Osteoblast (primary cell): ENCODE measurements around the gene TLE3. TPM values are rescaled to one million over a fixed set of nuclear protein-coding genes. Genes with fewer than 3 reads are reported as not detected.
"Not testable (repeated sequence)": the region's sequence is repeated elsewhere in the genome, so short reads cannot be mapped to it uniquely, and the experiment has no call there.

Source experiments
- DNase-seq: peaks from one replicate; pipeline ENCODE4 v3.0.0; 2011; ENCODE audit warnings: low spot score, mixed read lengths; ENCODE audit not compliant: insufficient read length; ENCODE audit errors: missing footprints
- H2AFZ ChIP-seq: 2 replicates; pipeline ENCODE4 v1.6.0; 2011; ENCODE audit warnings: mild to moderate bottlenecking, low read length
- H3K27ac ChIP-seq: 2 replicates; pipeline ENCODE4 v1.5.1; 2011; ENCODE audit warnings: mild to moderate bottlenecking, low read depth, low read length, moderate library complexity
- H3K27me3 ChIP-seq: 2 replicates; pipeline ENCODE4 v1.6.0; 2012; ENCODE audit warnings: mild to moderate bottlenecking, control low read depth, inconsistent platforms, low read length, moderate library complexity; ENCODE audit not compliant: insufficient read depth
- H3K36me3 ChIP-seq: 2 replicates; pipeline ENCODE4 v1.5.1; 2011; ENCODE audit warnings: mild to moderate bottlenecking, low read length, control low read depth, moderate library complexity; ENCODE audit not compliant: insufficient read depth
- H3K4me1 ChIP-seq: 2 replicates; pipeline ENCODE4 v1.5.1; 2011; ENCODE audit warnings: mild to moderate bottlenecking, low read length, control low read depth, moderate library complexity; ENCODE audit not compliant: insufficient read depth
- H3K4me2 ChIP-seq: 2 replicates; pipeline ENCODE4 v1.6.0; 2011; ENCODE audit warnings: mild to moderate bottlenecking, low read length; ENCODE audit not compliant: insufficient read depth
- H3K4me3 ChIP-seq: fragments of 200-600 bp; sonication (generic); 3 replicates; pipeline ENCODE4 v1.5.1; 2012; ENCODE audit warnings: mild to moderate bottlenecking, low read length, inconsistent platforms; ENCODE audit not compliant: insufficient read depth
- H3K79me2 ChIP-seq: 2 replicates; pipeline ENCODE4 v1.6.0; 2012; ENCODE audit warnings: mild to moderate bottlenecking, low read length, control low read depth, inconsistent platforms; ENCODE audit not compliant: insufficient read depth
- H3K9me3 ChIP-seq: 2 replicates; pipeline ENCODE4 v1.5.1; 2011; ENCODE audit warnings: low read depth, low read length, control low read depth
- H4K20me1 ChIP-seq: 2 replicates; pipeline ENCODE4 v1.6.0; 2012; ENCODE audit warnings: mild to moderate bottlenecking, low read length, control low read depth; ENCODE audit not compliant: insufficient read depth
- total RNA-seq: library from RNA; depleted of rRNA; stranded (reverse); fragments of >200 nt; gene quantifications from 2 replicates; pipeline ENCODE4 v1.2.3, GENCODE V29; 2012
- TF ChIP-seq, protein P1 (sequence below): IDR thresholded peaks from 2 replicates; pipeline ENCODE4 v1.5.1; 2011; ENCODE audit warnings: mild to moderate bottlenecking, low read depth, low read length, moderate library complexity; ENCODE audit errors: extremely low read depth

Gene TLE3
- total RNA-seq, 1 donor: 29.7 TPM

- H3K27me3 ChIP-seq: peaks cover 11% of the 10 kb centered on the region
- no peaks in the 10 kb centered on the region for H3K79me2 ChIP-seq
- peaks cover 25% of the 10 kb centered on the region for H3K4me1 ChIP-seq
- H3K9me3 ChIP-seq: no peaks in the 10 kb centered on the region
- no peaks in the 10 kb centered on the region for H3K36me3 ChIP-seq
- H3K4me3 ChIP-seq: peak overlapping the region; percentile 46
- peak overlapping the region; percentile 94 for H2AFZ ChIP-seq
- DNase-seq: no peak
- H4K20me1 ChIP-seq: no peaks in the 10 kb centered on the region
- TF ChIP-seq, protein P1, sequence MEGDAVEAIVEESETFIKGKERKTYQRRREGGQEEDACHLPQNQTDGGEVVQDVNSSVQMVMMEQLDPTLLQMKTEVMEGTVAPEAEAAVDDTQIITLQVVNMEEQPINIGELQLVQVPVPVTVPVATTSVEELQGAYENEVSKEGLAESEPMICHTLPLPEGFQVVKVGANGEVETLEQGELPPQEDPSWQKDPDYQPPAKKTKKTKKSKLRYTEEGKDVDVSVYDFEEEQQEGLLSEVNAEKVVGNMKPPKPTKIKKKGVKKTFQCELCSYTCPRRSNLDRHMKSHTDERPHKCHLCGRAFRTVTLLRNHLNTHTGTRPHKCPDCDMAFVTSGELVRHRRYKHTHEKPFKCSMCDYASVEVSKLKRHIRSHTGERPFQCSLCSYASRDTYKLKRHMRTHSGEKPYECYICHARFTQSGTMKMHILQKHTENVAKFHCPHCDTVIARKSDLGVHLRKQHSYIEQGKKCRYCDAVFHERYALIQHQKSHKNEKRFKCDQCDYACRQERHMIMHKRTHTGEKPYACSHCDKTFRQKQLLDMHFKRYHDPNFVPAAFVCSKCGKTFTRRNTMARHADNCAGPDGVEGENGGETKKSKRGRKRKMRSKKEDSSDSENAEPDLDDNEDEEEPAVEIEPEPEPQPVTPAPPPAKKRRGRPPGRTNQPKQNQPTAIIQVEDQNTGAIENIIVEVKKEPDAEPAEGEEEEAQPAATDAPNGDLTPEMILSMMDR: no peak
- no peak overlapping the region for H3K27ac ChIP-seq
- peak overlapping the region; percentile 82 for H3K4me2 ChIP-seq
Observed at GRCh38 chr15:70140543-70141375, 43.0 kb upstream of the TLE3 start.

DNA sequence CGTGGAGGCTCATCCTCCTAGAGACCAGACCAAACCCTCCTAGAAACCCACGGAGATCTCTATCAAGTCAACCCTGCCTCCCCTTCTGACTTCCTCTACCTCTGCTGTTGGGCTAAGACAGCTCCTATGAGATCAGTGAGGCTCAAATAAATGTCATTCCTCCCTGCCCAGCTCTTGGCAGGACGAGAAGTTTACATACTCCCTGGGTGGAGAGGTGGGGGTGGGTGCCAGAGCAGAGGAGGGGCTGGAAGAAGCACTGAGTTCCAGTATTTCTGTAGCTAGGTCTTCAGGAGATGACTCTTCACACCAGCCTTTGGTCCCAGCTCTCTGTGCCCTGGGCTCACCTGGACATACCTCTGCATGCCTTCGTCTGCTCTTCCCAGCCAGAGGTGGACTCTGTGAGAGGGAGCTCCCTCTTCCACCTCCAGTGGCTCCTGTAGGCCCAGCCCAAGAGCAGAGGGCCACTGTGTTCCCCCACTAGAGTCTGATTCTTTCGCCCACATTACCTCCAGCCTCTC lies 42.4 kb upstream of the TLE3 start:
- Histone ChIP-seq H2AFZ (no peak overlapping the region), H3K4me3 (no peak overlapping the region), H3K36me3 (no peaks in the 10 kb centered on the region), H3K9me3 (no peaks in the 10 kb centered on the region), H3K27ac (no peak overlapping the region), H3K4me1 (peaks cover 25% of the 10 kb centered on the region), H3K4me2 (no peak overlapping the region), H3K27me3 (peaks cover 11% of the 10 kb centered on the region), H3K79me2 (no peaks in the 10 kb centered on the region), H4K20me1 (no peaks in the 10 kb centered on the region)
- TF ChIP-seq, protein P1: no peak
- DNase-seq: no peak

GRCh38 chr15:70137967-70138366 lies 40.2 kb upstream of the TLE3 start:
- Histone ChIP-seq H2AFZ (no peak overlapping the region), H4K20me1 (no peaks in the 10 kb centered on the region), H3K36me3 (no peaks in the 10 kb centered on the region), H3K27ac (no peak overlapping the region), H3K79me2 (no peaks in the 10 kb centered on the region), H3K4me2 (no peak overlapping the region), H3K9me3 (no peaks in the 10 kb centered on the region), H3K27me3 (peaks cover 19% of the 10 kb centered on the region), H3K4me1 (peaks cover 23% of the 10 kb centered on the region), H3K4me3 (no peak overlapping the region)
- DNase-seq: no peak
- TF ChIP-seq, protein P1: no peak

DNA sequence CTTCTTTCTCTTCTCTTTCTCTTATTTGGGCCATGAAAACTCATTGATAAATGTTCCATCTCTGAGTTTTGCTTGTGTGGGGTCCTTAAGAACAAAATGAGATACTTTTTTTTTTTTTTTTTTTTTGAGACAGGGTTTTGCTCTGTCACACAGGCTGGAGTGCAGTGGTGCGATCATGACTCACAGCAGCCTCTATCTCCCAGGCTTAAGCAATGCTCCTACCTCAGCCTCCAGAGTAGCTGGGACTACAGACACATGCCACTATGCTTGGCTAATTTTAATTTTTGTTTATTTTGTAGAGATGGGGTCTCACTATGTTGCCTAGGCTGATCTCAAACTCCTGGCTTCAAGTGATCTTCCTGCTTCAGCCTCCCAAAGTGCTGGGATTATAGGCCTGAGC lies 39.3 kb upstream of the TLE3 start:
- H3K27me3 ChIP-seq: peaks cover 22% of the 10 kb centered on the region

More for the DNA sequence above, 39.3 kb upstream of the TLE3 start:
- not testable (repeated sequence) for H4K20me1 ChIP-seq, DNase-seq, H3K4me3 ChIP-seq, H2AFZ ChIP-seq, H3K4me2 ChIP-seq, H3K9me3 ChIP-seq, H3K27ac ChIP-seq, H3K36me3 ChIP-seq, H3K79me2 ChIP-seq
- peaks cover 14% of the 10 kb centered on the region for H3K4me1 ChIP-seq
